ENCODE data around the gene MPZ.
"Not testable (repeated sequence)": the region's sequence is repeated elsewhere in the genome, so short reads cannot be mapped to it uniquely, and the experiment has no call there.

The MPZ gene

DNA sequence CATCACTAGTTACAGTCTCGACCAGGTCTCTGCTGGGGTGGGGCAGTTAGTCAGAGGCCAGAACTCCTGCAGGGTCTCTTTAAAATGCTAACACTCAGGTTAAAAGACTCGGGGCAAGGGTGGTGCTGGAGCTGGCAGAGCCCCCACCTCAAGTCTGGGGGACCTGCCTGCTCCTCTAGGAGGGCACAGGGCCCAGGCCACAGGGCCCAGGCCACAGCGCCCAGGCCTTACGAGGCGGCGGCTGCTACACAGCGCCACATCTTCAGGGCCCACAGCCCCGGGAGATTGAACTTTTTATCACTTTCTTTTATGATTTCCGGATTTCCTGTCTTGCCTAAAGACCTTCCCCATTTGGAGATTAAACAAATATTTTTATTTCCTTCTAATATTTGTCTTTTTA lies 10.4 kb downstream of the MPZ start:
- DNase-seq (ENCODE audit: low read depth), result no peak

- no peak for DNase-seq (ENCODE audit: low read depth)
These were observed 11.7 kb downstream of the MPZ start for GRCh38 chr1:161298116-161298515.

- no peak for DNase-seq (ENCODE audit: low read depth)
These were observed 12.4 kb downstream of the MPZ start for GRCh38 chr1:161297415-161297814.

DNA sequence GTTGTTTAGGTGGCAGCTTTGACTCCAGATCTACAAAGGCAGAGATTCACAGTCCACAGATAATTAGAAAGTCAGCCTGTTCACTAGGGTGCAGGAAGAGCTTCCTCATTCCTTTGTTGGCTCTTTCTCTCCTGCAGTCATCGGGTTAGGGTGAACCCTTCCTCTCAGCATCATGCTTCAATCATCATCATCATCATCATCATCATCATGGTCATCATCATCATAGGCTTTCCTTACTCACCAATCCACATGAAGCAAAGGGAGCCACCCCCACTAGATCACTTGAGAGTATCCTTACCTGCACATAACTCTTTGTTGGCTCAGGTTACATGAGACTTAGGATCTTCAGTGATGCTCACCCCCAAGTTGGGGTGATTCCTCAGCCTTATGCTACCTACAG lies 19.0 kb downstream of the MPZ start:
- no peak for DNase-seq (ENCODE audit: low read depth)

- no peak for DNase-seq (ENCODE audit: low read depth)
These were observed 22.2 kb downstream of the MPZ start for GRCh38 chr1:161287482-161288054.

DNA sequence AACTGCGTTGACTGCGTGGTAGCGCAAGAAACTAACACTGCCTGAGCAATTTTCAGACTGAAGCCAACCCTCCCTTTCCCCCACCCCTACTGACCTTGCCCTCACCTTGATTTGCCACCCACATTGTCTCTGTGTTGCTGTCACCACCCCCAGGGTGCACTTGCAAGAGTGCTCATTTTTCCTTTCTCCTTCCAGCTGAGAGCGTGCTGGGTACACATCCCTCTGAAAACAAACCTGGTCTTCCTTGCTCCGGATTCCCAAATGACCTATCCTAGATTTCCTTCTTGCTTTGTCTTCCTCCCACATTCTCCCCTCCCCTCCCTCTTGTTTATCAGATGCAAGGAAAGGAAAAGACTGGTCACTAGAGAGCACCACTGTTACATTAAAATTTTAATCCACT lies 24.2 kb downstream of the MPZ start:
- no peak for DNase-seq (ENCODE audit: low read depth)

- no peak for DNase-seq (ENCODE audit: low read depth)
These were observed 24.7 kb downstream of the MPZ start for GRCh38 chr1:161285113-161285512.

DNA sequence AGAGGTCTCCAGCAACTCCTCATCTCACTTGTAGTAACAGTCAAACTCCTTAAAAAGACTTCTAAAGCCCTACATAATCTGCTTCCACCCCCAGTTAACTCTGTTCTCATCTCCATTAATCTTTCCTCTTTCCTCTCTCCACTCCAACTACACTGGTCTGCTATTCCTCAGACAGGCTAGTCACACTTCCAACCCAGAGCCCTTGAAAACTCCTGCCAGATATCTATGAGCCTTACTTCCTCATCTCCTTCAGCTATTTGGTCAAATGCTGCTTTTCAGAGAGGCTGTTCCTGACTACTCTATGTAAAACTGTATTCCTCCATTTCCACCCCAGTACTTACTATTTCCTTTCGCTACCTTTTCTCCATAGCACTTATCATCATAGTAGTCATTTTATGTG lies 26.8 kb downstream of the MPZ start:
- DNase-seq (ENCODE audit: low read depth), result no peak

GRCh38 chr1:161274874-161275273 lies 34.9 kb downstream of the MPZ start:
- DNase-seq (ENCODE audit: low read depth), result no peak

DNA sequence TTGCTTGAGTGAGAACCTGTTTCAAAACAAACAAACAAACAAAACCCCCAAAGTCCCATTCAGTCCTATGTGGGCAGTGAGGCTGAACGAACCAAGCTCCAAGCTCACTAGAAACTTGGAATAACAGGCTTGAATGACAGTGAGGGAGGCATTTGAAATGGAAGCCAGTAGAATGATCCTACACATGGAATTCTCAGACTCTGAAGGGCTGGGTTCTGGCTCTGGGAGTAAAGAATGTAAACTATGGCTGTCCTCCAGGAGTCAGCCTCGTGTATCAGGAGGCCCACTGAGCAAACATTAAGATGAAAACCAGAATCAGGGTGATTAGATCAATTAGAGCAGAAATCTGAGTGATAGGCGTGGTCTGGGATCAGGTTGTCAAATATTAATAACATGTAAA lies 36.4 kb downstream of the MPZ start:
- no peak for DNase-seq (ENCODE audit: low read depth)

DNA sequence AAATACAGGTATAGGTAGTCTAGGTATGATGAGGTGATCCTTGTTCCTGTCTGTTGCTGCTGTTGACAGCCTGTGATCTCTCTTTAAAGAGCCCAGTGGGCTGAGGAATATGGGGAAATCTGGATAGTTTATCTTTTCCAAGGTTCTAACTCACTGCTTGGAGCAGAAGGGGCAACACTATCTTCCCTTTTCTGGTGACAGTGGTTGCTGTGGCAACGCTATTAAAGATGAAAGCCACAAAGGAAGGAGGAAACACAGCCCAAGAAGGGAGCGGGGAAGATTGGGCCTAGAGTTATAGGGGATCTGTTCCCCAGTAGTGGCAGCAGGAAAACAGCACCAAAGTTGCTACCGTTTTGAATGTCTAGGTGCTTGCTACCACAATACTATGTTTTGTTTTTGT lies 42.4 kb downstream of the MPZ start:
- DNase-seq (ENCODE audit: low read depth), result no peak

GRCh38 chr1:161266836-161267235 lies 42.9 kb downstream of the MPZ start:
- DNase-seq (ENCODE audit: low read depth), result no peak

DNA sequence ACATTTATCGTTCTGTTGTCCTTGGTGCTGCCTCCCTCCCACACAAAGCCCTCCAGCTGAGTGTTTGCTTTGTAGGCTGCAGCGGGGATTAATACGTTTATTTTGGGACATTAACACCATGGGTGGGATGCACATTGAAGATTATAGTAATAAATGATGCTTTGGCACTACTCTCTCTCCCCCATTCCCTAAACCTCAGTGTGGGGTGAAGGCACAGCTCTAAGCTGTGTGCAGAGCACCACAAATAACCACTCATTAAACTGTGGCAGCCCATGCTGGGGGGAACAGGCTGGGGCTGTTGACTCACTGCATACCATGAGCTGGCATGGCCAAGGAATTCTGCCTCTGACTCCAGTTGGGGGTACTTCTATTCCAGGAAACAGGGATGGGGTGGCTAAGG lies 43.6 kb downstream of the MPZ start:
- DNase-seq (ENCODE audit: low read depth), result no peak

DNA sequence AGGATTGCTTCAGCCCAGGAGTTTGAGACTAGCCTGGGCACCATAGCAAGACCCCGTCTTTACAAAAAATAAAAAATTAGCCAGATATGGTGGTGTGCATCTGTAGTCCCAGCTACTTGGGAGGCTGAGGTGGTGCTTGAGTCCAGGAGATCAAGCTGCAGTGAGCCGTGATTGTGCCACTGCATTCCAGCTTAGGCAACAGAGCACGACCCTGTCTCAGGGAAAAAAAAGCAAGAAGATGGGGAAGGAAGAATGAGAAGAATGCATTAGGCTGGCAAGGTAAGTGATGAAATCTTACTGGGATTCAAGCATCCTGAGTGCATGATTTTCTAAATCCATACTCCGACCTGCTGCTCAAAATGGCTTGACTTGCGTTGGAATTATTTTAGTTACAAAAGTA lies 44.5 kb downstream of the MPZ start:
- DNase-seq (ENCODE audit: low read depth), result no peak

- no peak for DNase-seq (ENCODE audit: low read depth)
These were observed 48.2 kb downstream of the MPZ start for GRCh38 chr1:161261261-161262235.

DNA sequence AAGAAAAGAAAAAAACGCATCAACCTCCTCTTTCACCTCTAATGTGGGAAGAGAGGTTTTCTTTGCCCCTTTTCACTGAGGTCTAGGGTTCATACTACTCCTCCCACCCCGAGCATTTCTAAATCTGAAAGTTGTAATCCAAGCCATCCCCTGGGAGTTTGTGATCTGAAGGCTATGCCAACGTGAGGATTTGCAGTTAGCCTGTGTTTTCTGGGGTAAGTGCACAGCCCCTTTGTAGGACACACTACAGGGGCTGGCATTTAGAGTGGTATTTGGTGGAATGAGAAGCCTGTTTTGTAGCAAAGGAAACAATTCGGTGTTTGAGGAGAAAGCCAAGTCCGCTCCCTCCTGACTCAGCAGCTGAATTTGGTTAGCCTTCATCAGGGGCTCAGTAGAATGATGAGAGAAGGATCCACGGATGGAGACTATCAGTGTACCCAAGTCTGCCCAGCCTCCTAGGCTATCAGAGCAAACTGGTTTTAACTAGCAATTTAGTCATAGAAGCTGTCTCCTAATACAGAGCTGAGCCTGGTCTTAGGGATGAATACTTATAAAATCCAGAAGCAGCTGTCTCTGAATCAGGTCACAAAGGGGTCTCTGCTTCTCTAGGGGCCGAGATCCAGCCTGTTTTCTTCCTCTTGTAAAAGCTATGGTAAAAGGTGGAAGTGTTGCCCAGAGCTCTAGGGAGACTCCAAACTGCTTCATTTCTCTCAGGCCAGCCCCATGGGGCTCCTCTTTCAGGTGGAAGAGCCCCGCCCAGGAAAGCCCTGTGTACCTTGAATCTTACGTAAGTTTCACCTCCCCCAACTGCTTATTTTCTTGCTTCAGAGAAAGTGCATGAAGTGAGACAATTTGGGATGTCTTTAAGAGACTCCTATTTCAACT lies 49.1 kb downstream of the MPZ start:
- no peak for DNase-seq (ENCODE audit: low read depth)

GRCh38 chr1:161259765-161260164 lies 50.0 kb downstream of the MPZ start:
- no peak for DNase-seq (ENCODE audit: low read depth)

GRCh38 chr1:161259345-161259702 lies 50.4 kb downstream of the MPZ start:
- no peak for DNase-seq (ENCODE audit: low read depth)

DNA sequence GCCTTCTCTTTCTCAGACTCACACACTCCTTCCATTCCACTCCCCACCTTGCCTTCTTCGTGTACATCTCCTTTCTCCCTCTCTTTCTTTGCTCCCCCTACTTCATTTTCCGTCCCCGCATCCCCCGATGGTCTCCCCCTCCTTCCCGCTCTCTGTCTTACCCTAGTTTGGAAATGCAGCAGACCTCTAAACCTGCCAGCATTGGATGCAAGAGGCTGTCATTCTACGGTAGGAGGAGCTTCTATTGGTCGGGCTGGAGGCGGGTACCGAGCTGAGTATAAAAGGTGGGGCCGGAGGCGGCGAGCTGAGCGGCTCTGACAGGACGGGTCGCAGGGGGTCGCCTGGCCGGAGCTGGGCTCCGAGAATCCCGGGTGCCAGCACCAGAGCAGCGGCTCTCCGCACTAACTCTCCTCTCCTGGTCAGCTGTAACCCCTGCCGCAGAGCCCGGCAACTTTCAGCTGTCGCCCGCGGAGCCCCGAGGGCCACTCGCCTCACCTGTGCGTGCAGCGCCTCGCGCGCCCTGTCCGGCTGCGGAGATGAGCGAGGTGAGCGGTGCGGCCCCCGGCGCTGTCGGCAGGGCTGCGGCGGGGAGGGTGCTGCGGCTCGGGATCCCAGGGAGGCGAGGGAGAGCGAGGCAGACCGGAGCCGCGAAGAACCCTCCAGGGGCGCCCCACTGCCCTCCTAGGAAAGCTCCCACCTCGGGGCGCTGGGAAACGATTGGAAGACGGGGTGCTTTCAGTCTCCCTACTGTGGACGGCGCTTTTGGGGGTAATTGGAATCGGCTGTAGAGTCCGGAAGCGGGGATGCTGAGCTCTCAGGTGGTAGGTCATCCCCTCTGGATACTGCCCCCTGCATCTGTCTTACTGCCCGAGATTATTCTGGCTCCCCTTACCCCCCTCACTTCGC lies 51.1 kb downstream of the MPZ start, which contains the start of gene PCP4L1:
Gene PCP4L1, plus strand, starts transcription at position 307 of the 906 bp plus-strand sequence. Its CDS starts 230 bp downstream, at position 537.
- DNase-seq (ENCODE audit: low read depth), result no peak

GRCh38 chr1:161257109-161257508 lies 52.7 kb downstream of the MPZ start:
- not testable (repeated sequence) for DNase-seq (ENCODE audit: low read depth)

GRCh38 chr1:161255955-161256520 lies 53.7 kb downstream of the MPZ start:
- not testable (repeated sequence) for DNase-seq (ENCODE audit: low read depth)
